SKM-1 (cell line): ENCODE results near the gene KRTAP27-1.

Experiments
- DNase-seq: peaks from one replicate; lab custom pipeline; 2025; ENCODE audit not compliant: unreplicated experiment; lab: John Stamatoyannopoulos, UW

KRTAP27-1 gene

GRCh38 chr21:30289215-30289614, 48.3 kb downstream of the KRTAP27-1 start, which contains the start of gene KRTAP25-1:
Gene KRTAP25-1 (minus strand): TSS chr21:30289514. CDS start chr21:30289490, 24 bp downstream.
- DNase-seq, result no peak
